HG03108 (cell line): Measurements from ENCODE around the gene MAP7.
"Not testable (repeated sequence)": the region's sequence is repeated elsewhere in the genome, so short reads cannot be mapped to it uniquely, and the experiment has no call there.

Source experiments
- ATAC-seq: cut with Tn5 transposase; IDR thresholded peaks from one replicate; pipeline ENCODE4 v1.9.1; 2021; ENCODE audit warnings: moderate library complexity; ENCODE audit not compliant: unreplicated experiment

Gene MAP7

DNA sequence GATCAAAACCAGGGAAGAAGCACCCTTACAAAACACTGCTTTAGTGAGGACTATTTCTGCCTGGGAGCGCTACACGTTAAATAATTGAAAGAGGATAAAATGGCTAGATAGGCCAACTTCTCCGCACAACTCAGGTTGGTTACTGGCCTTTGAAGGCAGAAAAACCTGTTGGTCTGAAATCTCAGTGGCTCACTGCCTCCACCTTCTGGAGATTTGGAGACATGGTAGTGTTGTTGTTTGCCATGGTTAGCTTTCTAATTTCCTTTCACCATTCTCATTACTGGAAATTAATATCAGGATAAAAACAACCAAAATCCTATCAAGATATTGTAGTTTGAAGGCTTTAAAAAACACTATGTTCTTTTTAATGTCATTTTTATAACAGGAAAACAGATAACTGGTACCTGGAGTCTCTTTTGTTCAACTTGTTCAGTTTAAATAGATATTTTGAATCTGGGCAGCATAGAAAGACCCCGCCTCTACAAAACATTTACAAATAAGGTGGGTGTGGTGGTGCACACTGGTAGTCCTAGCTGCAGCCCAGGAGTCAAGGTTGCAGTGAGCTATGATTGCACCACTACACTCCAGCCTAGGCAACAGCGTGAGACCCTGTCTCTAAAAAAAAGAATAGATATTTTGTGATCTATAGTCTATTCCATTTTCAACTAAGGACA, 233.1 kb downstream of the MAP7 start:
- no peak for ATAC-seq

DNA sequence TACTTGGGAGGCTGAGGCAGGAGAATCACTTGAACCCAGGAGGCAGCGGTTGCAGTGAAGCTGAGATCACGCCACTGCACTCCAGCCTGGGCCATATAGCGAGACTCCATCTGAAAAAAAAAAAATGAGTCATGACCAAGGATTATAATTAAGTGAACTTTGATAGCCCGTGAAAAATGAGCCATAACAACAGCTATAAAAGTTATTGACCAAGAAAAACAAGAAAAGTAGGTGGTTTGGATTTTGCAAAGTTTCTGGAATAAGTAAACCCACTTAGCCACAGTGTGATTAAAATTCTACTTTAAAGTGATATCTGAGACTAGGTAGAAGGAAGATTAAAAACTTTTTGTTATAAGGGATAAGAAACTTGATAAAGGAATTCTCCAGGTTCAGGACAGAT, 234.6 kb downstream of the MAP7 start:
- no peak for ATAC-seq

DNA sequence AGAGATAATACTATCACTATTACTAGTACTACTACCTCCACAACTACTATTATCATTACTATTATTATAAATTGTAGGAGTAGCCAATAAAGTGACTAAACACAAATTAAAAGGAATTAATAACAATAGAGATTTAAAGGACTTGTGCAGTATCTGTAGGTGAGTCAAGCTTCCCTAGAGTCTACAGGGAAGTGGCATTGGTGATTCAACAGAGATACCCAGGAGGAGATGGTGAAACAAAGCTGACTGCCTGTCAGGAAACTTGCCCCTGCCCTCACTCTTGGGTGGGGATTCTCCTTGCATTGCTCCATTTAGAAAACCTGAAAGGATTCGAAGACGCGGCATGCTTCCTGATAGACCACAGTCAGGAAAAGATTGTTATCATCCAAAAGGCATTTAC, 237.2 kb downstream of the MAP7 start:
- ATAC-seq, result no peak

DNA sequence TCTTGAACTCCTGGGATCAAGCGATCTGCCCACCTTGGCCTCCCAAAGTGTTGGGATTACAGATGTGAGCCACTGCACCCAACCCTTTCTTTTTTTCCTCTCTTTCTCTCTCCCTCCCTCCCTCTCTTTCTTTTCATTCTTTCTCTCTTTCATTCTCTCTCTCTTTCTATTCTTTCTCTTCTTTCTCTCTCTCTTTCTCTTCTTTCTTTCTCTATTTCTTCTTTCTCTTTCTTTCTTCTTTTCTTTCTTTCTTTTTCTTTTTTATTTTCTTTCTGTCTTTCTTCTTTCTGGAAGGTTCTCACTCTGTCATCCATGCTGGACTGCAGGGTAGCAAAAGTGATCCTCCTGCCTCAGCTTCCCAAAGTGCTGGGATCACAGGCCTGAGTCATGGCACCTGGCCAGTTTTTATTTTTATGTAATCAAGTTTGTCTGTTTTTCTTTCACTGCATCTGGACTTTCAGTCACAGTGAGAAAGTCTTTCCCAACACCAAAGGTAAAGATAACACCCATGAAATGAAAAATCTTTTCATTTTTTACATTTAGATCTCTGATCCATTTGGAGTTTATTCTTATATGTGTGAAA, 240.4 kb downstream of the MAP7 start:
- no peak for ATAC-seq

DNA sequence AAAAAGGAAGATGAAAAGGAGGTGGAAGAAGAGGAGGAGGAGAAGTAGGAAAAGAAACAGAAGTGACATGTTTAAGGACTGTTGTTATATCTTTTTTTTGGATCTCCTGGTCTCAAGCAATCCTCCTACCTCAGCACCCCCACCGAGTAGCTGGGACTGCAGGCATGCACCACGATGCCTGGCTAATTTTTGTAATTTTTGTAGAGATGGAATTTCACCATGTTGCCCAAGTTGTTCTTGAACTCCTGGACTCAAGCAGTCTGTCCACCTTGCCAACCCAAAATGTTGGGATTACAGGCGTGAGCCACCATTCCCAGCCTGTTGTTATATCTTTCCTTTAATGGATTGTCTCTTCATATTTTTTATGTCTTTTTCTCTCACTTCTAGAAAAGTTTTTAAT, 241.1 kb downstream of the MAP7 start:
- no peak for ATAC-seq

DNA sequence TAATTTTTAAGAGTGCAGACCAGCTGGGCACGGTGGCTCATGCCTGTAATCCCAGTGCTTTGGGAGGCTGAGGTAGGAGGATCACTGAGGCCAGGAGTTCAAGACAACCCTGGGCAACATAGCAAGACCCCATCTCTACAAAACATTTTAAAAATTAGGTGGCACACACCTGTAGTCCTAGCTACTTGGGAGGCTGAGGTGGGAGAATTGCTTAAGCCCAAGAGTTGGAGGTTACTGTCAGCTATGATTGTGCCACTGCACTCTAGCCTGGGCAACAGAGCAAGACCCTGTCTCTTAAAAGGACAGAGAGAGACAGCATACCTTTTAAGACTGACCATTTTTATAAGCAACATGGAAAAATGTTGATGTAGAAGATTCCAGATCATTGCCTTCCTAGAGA, 241.8 kb downstream of the MAP7 start:
- ATAC-seq, result not testable (repeated sequence)

DNA sequence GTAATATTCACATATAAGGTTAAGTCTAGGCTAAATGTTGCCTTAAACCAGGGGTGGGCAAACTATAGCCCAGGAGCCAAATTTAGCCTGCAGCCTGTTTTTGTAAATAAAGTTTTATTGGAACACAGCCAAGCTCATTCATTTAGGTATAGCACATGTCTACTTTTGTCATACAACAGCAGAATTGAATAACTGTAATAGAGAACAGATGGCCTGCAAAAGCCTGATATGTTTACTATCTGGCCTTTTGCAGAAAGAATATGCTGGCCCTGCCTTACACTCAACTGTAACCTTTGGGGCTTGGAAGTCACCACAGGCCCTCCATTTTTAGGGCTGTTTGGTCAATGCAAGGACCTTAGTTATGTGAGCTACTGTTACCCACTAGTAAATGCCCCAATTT, 242.9 kb downstream of the MAP7 start:
- ATAC-seq, result no peak

DNA sequence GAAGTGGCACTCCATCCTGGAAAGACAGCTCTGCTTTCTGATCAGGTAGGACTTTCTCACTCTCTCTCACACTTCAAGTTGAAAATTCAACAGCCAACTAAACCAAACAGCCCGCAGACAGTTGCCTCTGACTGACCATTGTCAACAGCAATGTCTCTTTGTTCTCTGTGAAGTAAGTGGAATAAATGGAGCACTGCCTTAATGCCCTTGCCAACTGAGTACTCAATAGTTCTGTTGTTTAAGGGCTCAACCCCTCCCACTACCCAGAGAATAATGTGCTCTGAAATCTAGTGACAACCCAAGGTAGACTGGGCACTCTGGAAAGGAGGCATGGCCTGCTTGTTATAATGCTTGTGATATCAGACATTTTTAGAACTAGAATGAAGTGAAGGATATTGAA, 243.8 kb downstream of the MAP7 start:
- ATAC-seq, result no peak

DNA sequence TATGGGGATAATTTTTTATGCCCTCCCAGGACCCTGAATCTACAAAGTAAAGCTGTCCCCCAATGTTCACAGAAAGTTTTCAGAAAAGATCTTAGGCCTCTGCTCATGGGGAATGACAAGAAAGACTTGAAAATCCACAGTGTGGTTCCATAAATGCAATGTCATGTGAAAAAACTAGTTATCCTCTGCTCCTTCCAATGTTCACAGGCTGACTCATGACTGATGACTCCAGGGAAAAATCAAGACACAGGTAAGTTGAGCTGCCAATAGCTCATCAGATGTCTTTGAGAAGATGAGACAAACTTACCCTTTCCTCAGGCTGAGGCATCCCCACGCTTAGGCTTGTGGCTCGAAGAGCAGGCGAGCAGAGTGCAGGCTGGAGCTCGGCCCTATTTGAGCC, 245.8 kb downstream of the MAP7 start:
- ATAC-seq, result no peak

DNA sequence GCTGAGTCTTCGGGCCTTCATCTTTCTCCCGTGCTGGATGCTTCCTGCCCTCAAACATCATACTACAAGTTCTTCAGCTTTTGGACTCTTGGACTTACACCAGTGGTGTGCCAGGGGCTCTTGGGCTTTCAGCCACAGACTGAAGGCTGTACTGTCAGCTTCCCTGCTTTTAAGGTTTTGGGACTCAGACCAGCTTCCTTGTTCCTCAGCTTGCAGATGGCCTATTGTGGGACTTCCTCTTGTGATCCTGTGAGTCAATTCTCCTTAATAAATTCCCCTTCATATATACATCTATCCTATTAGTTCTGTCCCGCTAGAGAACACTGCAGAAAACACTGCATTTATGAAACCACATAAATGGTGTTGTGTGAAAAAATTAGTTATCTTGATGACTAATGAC, 246.7 kb downstream of the MAP7 start:
- no peak for ATAC-seq

DNA sequence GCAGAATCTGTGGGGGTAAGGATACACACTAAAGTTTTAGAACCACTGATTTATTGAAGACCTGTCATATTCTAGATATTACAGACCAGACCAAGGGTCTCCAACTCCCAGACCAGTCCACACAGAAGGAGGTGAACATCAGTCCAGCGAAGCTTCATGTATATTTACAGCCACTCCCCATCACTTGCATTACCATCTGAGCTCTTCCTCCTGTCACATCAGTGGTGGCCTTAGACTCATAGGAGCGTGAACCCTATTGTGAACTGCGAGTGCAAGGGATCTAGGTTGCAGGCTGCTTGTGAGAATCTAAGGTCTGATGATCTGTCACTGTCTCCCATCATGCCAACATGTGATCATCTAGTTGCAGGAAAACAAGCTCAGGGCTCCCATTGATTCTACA, 255.6 kb downstream of the MAP7 start:
- no peak for ATAC-seq
